GM18519 (cell line): ENCODE data around the gene KCNIP2.

Source experiments
- ATAC-seq: cut with Tn5 transposase; IDR thresholded peaks from one replicate; pipeline ENCODE4 v1.9.1; 2021; ENCODE audit warnings: mild to moderate bottlenecking, moderate library complexity; ENCODE audit not compliant: unreplicated experiment, low FRiP score

KCNIP2 gene

DNA sequence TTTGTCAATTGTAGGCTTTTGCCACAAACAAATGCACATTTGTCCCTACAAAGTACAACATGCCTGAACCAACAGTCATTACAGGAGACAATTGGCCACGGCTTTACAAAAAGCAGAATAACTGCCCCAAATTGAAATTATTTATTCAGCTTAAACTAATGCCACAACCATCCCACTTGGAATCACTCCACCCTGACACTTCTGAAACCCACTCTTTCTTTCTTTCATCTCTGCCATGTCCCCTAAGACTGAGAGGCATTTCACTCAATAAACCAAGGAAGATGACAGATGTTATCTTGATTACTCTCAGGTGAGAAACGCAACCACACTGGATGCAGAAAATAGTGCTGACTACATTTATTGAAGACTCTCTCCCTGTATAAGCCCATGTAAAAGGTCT, 57.8 kb downstream of the KCNIP2 start:
- no peak for ATAC-seq

DNA sequence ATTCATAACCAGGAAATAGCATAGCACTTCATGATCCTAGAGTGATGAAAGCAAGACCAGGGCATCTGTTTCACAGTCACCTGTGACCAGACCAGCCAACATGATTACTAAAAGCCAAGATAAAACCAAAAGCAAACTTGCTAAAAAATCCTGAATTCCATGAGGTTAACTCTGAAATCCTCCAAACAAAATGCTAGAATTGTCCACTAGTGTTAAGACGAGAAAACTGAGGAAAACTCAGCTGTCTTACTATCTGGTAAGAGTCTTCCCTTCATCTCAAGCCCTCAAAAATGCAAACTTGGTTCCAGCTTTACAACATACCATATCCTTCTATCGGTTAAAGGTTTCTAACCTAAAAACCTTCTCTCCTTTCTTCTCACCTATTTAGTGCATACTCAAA, 59.0 kb downstream of the KCNIP2 start:
- no peak for ATAC-seq

DNA sequence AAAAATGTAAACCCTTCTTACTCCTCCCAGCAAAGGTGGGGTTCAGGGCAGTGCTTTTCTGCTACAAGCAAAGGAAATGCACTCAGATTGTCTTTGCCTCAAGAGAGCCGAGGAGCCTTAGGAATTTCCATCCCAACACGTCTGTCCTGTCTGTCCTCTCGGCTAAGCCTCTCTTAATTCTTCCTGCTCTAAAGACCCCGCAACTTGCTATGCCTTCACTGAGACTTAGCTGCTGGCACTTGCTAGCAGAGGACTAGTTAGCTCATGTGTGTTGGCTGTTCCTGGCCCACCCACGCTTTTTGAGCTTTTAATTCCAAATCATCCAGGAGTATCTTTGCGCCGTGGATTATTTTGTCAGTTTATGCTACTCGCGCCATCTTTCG, 59.9 kb downstream of the KCNIP2 start:
- no peak for ATAC-seq

DNA sequence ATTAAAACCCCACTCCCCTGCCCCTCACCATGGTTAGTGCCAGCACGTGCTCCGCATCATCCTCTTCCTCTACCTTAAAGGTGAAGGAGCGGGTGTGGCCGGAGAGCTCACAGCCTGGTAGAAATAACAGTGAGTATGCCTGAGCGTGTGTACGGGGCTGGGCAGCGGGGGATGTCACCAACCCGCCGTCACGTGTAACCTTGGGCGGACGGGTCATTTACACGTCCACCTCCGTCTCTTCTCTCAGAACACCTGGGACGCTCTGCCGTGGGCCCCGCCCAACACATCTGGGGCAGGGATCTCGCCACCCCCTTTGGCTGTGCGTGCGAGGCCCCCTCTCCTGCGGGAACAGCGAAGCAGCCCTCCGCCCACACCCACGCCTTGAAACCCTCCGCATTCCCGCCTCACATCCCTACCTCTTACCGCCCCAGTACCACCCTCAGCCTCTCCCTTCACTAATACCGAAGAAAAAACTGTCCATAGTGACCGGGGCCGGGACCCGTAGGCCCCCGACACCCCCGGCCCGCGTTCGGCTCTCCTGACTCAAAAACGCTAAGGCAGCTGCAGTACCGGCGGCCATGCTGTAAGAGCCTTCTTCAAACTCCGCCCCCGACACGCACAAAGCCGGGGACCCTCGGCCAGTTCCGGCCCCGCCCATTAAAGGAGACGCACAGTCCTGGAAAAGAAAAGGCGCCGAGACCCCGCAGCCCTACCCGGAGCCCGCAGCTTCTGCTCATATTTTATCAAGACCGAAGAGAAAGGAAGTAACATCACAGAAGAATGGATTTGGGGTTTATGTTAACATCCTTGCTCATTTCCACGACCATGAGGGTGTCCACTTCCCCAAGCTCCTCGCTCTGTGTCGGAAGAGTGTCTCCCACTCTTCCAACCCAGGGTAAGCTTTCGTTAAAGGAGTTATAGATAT, 60.5 kb downstream of the KCNIP2 start, which contains the start of gene NPM3:
Gene NPM3, minus strand, starts transcription at position 636 of the 925 bp plus-strand sequence. Its CDS starts 56 bp downstream, at position 580.
- no peak for ATAC-seq

DNA sequence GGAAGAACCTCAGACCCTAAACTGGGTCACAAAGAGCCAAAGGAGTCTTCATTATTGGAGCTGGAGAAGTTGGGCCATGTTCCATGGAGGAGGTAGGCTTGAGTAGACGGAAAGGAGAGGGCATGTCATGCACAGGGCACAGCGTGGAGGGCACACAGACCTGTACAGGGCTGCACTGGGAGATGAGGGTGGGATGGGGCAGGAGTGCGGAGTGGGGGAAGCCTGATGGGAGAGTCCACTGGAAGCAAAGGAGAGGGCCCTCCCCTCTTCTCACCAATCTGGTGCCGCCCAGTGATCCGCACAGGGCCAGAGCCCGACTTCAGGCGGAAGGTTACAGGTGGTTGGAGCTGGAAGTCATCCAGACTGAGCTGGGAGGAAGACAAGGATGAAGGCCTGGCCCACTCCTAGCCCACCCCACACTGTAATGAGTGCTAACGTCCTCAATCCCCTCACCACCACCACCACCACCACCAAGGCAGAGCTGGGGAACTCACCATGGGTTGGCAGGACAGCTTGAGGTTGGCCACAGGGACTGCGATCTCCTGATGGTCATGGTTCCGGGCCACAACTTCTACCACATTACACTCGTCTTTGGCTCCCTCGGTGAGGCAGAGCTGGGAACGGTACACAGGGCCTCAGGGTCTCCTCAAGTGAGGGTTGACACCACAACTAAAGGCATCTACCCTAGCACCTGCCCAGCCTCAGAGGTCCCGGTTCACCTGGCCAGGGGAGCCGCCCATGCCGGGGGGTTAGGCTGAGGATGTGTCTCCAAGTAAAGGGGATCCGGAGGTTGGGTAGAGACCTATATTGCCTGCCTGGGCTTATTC, 61.4 kb downstream of the KCNIP2 start:
- no peak for ATAC-seq

DNA sequence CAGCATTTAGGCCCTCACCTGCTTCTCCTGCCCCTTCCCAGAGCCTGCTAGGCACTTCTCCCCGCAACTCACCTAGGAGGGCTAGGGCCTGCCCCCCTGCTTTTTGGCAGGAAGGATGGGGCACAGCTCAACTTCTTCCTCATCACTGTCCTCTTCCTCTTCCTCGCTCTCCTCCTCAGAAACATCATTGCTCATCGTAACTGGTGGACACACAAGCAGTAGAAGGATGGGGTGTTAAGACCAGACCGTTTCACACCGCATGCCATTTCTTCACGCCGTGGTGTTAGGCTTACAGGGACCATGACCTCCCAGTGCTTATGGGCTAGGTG, 62.0 kb downstream of the KCNIP2 start:
- ATAC-seq: no peak

DNA sequence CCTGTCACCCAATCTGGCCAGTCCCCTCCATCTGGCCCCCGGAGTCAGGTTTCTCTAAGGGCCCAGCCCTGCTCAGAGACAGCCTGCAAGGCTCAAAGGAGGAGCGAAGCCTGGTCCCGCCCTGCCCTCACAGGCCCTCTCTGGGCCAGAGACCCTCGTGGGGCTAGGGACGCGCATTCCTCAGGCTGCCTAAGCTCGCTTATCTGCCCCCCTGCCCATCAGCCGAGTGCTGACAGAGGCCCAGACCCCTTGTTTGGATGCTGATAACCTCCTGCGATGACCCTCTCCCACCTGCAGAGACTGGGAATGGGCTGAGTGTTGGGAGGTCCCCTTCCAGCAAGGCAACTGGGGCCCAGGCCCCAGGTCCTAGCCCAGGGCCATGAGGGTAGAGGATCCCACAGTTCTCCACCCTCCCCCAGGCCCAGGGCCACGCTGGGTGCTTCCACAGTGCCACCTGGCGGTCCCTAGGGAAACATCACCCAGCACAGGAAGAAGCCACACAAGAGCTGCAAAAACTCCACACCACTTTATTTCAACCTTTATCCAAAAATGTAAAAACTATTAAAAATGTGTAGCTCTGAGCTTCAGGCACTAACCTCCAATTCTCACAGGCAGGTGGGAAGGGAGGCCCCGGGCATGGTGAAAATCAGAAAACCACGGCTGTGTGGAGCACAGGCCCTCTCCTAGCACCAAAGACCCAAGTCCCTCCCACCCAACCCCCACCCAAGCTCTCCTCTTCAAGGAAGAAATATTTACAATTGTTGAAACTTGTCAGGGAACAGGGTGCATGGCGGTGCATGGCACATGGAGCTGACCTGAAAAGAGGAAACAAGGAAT, 62.6 kb downstream of the KCNIP2 start:
- no peak for ATAC-seq

DNA sequence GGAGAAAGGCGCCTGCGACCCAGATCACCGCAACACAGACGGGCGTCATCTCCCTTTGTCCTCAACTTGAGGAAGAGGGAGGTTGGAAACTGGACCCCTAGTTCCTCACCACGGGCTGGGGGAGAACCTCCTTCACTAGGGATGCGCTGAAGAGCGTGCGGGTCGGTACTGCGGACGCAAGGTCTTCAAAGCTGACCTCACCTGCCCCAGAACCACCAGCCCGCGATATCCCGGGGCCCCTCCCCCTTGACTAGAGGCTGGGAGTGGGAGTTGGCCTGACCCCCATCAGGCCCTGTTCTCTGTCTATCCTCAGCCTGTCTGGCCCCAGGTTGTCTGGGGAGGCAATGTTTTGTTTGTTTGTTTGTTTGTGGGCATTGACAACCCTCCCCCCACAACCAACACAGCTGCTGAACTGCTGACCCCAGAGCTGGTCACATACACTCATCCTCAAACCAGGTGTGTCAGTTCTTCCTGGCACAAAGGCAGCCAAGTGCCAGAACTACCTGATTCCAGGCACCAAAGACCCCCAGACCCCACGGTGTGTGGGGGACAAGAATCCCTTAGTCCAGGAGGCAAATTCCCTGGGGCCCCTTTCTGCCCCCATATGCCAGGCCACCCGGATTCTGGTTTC, 63.3 kb downstream of the KCNIP2 start:
- no peak for ATAC-seq

DNA sequence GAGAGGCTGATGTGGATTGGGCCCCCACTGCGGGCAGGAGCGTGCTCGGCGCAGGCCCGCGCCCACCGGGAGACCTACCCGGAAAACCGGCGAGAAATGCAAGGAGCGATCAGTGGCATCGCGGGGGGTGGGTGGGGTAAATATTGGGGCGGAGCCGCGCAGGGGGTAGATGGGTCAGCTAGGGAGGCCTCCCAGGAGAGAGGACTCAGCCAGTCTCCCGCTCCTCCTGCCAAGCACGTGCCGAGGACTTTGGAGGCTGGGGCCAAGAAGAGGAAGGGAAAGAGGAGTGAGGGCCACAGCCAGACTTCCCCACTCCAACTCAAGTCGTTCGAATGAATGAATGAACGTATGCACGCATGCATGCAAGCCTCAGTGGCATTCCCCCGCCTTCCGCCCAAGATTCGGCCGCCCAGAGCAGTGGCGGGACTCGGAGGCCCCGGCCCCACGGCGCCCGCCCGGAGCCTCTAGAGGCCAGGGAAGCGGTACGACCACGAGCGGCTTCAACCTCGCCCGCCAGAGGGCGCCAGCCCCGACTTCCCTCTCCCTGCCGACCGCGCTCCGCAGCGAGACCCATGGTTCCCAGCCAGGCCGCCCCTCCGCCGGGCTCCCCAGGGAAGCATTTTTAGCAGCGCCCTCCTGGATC, 63.9 kb downstream of the KCNIP2 start:
- ATAC-seq: no peak

DNA sequence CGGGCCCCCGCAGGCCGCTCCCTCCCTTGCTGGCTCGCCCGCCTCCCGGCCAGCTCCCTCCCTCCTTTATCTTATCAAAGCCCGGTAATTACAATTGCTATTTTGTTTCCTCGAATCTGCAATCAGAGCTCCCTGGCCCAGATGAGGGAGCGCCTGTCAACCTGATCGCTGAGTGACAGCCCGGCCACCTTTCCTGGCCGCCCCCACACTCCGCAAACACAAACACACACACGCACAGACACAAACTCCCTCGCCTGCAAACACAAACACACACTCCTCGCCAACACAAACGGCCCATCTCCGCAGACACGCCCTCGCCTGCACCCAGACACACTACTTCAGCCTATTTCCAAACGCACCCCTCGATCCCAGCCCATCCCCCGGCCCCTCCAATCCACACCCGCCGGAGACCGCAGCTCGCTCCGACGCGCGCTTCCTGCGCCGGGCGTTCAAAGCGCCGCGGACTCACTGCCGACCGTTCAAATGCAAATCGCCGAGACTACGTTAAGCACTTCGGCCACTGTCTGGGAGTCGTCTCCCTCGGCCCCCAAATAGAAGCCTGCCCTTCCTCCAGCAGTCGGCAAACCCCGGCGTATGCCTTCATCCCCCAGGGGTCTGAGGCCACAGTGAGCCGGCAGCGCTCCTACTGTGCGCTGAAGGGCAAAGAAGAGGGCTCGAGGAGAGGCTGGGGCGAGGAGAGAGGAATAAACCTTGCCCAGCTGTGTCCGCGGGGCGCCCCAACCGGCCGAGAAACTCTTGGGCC, 64.6 kb downstream of the KCNIP2 start:
- ATAC-seq: no peak

DNA sequence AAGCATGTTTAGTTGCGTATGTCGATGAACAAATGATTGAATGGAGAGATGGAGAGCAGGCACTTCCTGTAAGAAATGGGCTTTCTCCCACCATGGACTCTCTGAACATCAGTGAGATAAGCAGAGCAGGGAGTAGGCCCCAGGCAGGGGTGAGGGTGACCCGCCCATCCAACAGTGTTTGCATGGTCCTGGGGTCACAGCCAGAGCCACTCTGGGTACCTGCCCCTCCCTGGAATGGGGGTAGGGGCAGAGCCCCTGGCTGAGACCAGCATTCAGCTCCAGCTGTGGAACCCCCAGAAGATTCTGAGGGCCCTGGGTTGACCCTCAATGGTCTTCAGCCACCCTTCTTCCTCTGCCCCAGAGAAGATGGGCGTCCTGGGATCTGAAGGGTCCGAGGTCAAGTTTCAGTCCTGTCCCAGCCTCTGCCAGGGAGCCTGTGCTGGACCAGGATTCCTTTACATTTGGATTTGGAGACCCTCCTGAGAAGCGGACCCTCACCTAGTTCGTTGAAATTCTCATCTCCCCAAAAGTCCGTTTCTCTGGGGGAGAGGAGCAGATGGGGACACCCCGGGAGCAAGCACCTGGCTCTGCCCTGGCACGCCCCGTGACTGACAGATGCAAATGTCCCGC, 65.3 kb downstream of the KCNIP2 start:
- no peak for ATAC-seq

DNA sequence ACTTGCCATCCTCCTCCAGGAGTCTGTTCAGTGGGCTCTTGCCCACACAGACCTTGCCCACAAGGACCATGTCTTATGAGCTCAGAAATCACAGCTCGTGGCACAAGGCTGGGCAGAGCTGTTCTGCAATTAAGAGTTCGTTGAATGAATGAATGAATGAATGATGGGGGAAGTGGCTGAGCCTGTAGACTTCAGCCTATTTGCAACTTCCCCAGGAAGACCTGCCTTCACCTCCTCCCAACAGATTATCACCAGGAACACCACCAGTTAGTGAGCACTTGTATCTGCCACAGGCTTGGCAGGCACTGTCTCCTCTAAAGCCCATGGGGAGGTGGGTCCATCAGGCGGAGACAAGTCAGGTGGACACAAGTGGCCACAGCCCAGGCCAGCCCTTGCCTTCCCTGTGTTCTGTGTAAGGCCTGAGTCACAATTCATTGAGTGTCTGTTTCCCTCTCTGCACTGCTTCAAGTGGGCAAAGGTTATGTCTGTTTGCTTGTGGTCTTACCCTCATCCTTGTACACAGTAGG, 65.9 kb downstream of the KCNIP2 start:
- ATAC-seq: no peak

DNA sequence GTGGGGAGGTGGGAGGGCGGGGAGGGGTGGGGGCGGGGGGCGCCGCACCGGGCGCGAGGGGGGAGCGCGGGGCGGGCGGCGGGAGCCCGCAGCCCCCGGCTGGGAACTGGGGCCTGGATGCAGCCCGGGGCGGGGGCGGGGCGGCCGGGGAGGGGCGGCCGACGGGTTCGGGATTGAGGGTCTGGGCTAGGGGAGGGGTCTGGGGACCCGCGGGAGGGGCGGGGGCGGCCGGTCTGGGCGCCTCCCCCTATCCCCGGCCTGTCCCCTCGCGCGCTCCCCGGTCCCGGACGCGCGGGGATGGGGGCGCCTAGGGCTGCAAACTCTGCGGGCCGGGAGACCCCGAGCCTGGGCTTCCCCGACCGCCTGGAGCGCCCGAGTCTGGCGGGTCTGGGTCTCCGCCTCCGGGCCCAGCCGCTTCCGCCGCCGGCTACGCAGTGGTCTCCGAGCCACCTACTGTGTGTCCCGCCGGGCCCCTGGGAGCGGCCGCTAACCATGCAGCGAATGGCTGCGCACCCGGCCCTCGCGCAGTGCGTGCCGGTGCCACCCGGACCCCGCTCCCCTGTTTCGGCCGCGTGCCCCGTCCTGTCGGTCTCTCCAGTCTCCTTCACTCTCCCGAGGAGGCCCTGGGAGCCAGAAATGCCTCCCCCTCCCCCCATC, 67.3 kb downstream of the KCNIP2 start:
- no peak for ATAC-seq
